ENCODE data around the gene DZANK1. TPM values are rescaled to one million over a fixed set of nuclear protein-coding genes. Genes with fewer than 3 reads are reported as not detected.

The DZANK1 gene
- total RNA-seq, 2 experiments from 2014 or later: 1.4 to 2.0 TPM

GRCh38 chr20:18440403-18440802 lies 26.4 kb downstream of the DZANK1 start:
- intact Hi-C loops (cut with DNase I, micrococcal nuclease): no loop called here
- no peaks in the 10 kb centered on the region for H3K36me3 Mint-ChIP-seq (ENCODE audit: low read depth)
- no peak overlapping the region for H3K27ac Mint-ChIP-seq
- ChIA-PET CTCF (no interaction called here), POLR2A (no interaction called here)
- H3K4me1 Mint-ChIP-seq: no peaks in the 10 kb centered on the region
- H3K27me3 Mint-ChIP-seq: no peaks in the 10 kb centered on the region
- DNase-seq: no peak
- no peaks in the 10 kb centered on the region for H3K9me3 Mint-ChIP-seq (ENCODE audit: low read depth)
- no peak for ATAC-seq
- no peak overlapping the region for H3K4me3 Mint-ChIP-seq

GRCh38 chr20:18436847-18437246 lies 30.0 kb downstream of the DZANK1 start:
- Mint-ChIP-seq H3K4me3 (no peak overlapping the region), H3K27ac (no peak overlapping the region), H3K9me3 (ENCODE audit: low read depth) (no peaks in the 10 kb centered on the region), H3K4me1 (no peaks in the 10 kb centered on the region), H3K36me3 (ENCODE audit: low read depth) (no peaks in the 10 kb centered on the region), H3K27me3 (no peaks in the 10 kb centered on the region)
- no peak for ATAC-seq
- ChIA-PET CTCF (no interaction called here), POLR2A (no interaction called here)
- intact Hi-C loops (cut with DNase I, micrococcal nuclease): no loop called here
- no peak for DNase-seq

GRCh38 chr20:18431206-18431605 lies 35.6 kb downstream of the DZANK1 start:
- Mint-ChIP-seq H3K27me3 (no peaks in the 10 kb centered on the region), H3K4me1 (no peaks in the 10 kb centered on the region), H3K9me3 (ENCODE audit: low read depth) (no peaks in the 10 kb centered on the region), H3K4me3 (no peak overlapping the region), H3K27ac (no peak overlapping the region), H3K36me3 (ENCODE audit: low read depth) (no peaks in the 10 kb centered on the region)
- DNase-seq (no peak), ATAC-seq (no peak)
- CTCF ChIA-PET: no interaction called here
- intact Hi-C loops (cut with DNase I, micrococcal nuclease): no loop called here
- POLR2A ChIA-PET: no interaction called here

- CTCF ChIA-PET: interaction anchor here (0.8 to 1.1 kb wide), 2 partner anchors 17 to 587 kb away, joined by 3 read pairs; no protein-coding TSS in a partner anchor
These were observed 36.5 kb downstream of the DZANK1 start for GRCh38 chr20:18430172-18430826.

GRCh38 chr20:18428490-18429173 lies 38.2 kb downstream of the DZANK1 start:
- no peak overlapping the region for H3K27ac Mint-ChIP-seq
- no peaks in the 10 kb centered on the region for H3K9me3 Mint-ChIP-seq (ENCODE audit: low read depth)
- no peak overlapping the region for H3K4me3 Mint-ChIP-seq
- ATAC-seq (no peak), DNase-seq (no peak)
- no peaks in the 10 kb centered on the region for H3K27me3 Mint-ChIP-seq
- H3K4me1 Mint-ChIP-seq: no peaks in the 10 kb centered on the region
- intact Hi-C loops (cut with DNase I, micrococcal nuclease): no loop called here
- H3K36me3 Mint-ChIP-seq (ENCODE audit: low read depth): no peaks in the 10 kb centered on the region
- ChIA-PET CTCF (no interaction called here), POLR2A (no interaction called here)

More at GRCh38 chr20:18430172-18430826, 36.5 kb downstream of the DZANK1 start:
- no peak for DNase-seq
- H3K27ac Mint-ChIP-seq: no peak overlapping the region
- intact Hi-C loops (cut with DNase I, micrococcal nuclease): no loop called here
- H3K36me3 Mint-ChIP-seq (ENCODE audit: low read depth): no peaks in the 10 kb centered on the region
- no peak overlapping the region for H3K4me3 Mint-ChIP-seq
- no peak for ATAC-seq
- POLR2A ChIA-PET: no interaction called here
- H3K4me1 Mint-ChIP-seq: no peaks in the 10 kb centered on the region
- H3K27me3 Mint-ChIP-seq: no peaks in the 10 kb centered on the region
- H3K9me3 Mint-ChIP-seq (ENCODE audit: low read depth): no peaks in the 10 kb centered on the region

DNA sequence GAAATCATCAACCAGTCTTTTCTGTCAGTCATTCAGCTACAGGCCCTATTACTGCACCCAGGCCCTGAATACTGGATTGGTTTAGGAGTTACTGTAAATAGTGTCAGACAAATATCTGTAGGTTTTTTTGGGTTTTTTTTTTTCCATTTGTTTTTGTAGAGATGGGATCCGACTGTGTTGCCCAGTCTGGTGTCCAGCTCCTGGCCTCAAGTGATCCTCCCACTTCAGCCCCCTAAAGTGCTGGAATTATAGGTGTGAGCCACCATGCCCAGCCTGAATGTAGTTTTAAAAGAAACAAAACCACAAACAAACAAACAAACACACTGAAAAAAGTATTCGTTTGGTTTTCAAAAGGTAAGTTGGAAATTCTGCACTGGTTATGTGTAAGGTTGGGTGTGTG lies 39.6 kb downstream of the DZANK1 start:
- H3K27me3 Mint-ChIP-seq: no peaks in the 10 kb centered on the region
- intact Hi-C loops (cut with DNase I, micrococcal nuclease): no loop called here
- no peak overlapping the region for H3K4me3 Mint-ChIP-seq
- H3K36me3 Mint-ChIP-seq (ENCODE audit: low read depth): no peaks in the 10 kb centered on the region
- no peaks in the 10 kb centered on the region for H3K9me3 Mint-ChIP-seq (ENCODE audit: low read depth)
- no peaks in the 10 kb centered on the region for H3K4me1 Mint-ChIP-seq
- DNase-seq (no peak), ATAC-seq (no peak)
- no peak overlapping the region for H3K27ac Mint-ChIP-seq
- POLR2A ChIA-PET: no interaction called here
- CTCF ChIA-PET: no interaction called here

DNA sequence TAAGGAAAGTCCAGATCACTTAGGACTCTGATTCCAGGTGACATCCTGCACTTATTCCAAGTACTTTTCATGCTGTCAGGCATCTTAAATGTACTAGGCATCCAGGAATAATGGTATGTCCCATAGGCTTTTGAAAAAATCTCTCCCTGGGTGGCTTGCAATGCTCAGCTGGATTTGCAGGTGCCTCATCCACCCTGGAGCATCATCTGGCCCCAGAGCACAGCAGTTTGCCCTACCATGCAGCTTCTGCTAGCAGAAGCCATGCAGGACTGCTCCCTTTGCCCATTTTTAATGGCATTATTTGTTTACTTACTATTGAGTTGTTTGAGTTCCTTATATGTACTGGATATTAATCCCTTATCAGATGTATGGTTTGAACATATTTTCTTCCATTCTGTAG lies 45.2 kb downstream of the DZANK1 start:
- ATAC-seq: no peak
- intact Hi-C loops (cut with DNase I, micrococcal nuclease): no loop called here
- no peak overlapping the region for H3K27ac Mint-ChIP-seq
- ChIA-PET CTCF (no interaction called here), POLR2A (interaction anchor here (0.6 kb wide), 1 partner anchor 75 kb away, joined by 3 read pairs; no protein-coding TSS in a partner anchor)
- H3K36me3 Mint-ChIP-seq (ENCODE audit: low read depth): no peaks in the 10 kb centered on the region
- no peaks in the 10 kb centered on the region for H3K9me3 Mint-ChIP-seq (ENCODE audit: low read depth)
- no peak for DNase-seq
- no peak overlapping the region for H3K4me3 Mint-ChIP-seq
- H3K4me1 Mint-ChIP-seq: no peaks in the 10 kb centered on the region
- no peaks in the 10 kb centered on the region for H3K27me3 Mint-ChIP-seq

DNA sequence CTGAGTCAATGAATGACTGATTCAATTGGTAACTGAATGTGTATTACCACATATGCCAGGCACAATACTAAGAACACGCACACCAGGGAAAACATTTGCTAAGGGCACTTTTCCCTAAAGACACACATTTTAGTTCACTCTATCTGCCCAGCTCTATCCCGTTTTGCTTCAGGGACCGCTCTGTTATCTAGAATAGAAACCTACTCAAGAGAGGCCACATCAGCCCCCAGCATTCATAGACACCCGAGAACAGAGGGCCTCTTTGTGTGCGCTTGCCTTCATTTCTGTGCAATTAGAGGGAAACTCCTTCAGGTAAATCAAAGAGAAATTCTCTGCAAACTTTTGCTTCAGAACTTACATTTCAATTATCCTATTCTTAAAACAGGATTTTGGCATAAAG lies 50.3 kb downstream of the DZANK1 start:
- no peaks in the 10 kb centered on the region for H3K9me3 Mint-ChIP-seq (ENCODE audit: low read depth)

GRCh38 chr20:18414140-18414539 lies 52.7 kb downstream of the DZANK1 start:
- no peaks in the 10 kb centered on the region for H3K36me3 Mint-ChIP-seq (ENCODE audit: low read depth)
- ATAC-seq: no peak
- no peak overlapping the region for H3K27ac Mint-ChIP-seq
- H3K9me3 Mint-ChIP-seq (ENCODE audit: low read depth): no peaks in the 10 kb centered on the region
- intact Hi-C loops (cut with DNase I, micrococcal nuclease): loop anchor here (5.0 to 10.0 kb wide), 5 partner anchors 153 to 1248 kb away; partner anchors contain the start of genes DTD1 (in 1 of the 2) and SMIM26 (in 1 of the 2)
- ChIA-PET CTCF (interaction anchor here (0.6 to 0.8 kb wide), 6 partner anchors 19 to 1413 kb away, joined by 3 to 4 read pairs (median 3); no protein-coding TSS in a partner anchor), POLR2A (no interaction called here)
- H3K4me3 Mint-ChIP-seq: no peak overlapping the region
- no peak for DNase-seq
- no peaks in the 10 kb centered on the region for H3K27me3 Mint-ChIP-seq
- H3K4me1 Mint-ChIP-seq: peaks cover 3% of the 10 kb centered on the region

More for the DNA sequence above, 50.3 kb downstream of the DZANK1 start:
- DNase-seq: no peak
- ChIA-PET POLR2A (no interaction called here), CTCF (interaction anchor here (0.6 kb wide), 1 partner anchor 172 kb away, joined by 3 read pairs; no protein-coding TSS in a partner anchor)
- H3K27me3 Mint-ChIP-seq: no peaks in the 10 kb centered on the region
- no peak overlapping the region for H3K27ac Mint-ChIP-seq
- no peaks in the 10 kb centered on the region for H3K36me3 Mint-ChIP-seq (ENCODE audit: low read depth)
- H3K4me1 Mint-ChIP-seq: peaks cover 3% of the 10 kb centered on the region
- ATAC-seq: no peak
- H3K4me3 Mint-ChIP-seq: no peak overlapping the region
- intact Hi-C loops (cut with DNase I, micrococcal nuclease): loop anchor here (10.0 kb wide), 2 partner anchors 168 to 208 kb away; partner anchors contain the start of gene DTD1 (in 1 of the 2)

DNA sequence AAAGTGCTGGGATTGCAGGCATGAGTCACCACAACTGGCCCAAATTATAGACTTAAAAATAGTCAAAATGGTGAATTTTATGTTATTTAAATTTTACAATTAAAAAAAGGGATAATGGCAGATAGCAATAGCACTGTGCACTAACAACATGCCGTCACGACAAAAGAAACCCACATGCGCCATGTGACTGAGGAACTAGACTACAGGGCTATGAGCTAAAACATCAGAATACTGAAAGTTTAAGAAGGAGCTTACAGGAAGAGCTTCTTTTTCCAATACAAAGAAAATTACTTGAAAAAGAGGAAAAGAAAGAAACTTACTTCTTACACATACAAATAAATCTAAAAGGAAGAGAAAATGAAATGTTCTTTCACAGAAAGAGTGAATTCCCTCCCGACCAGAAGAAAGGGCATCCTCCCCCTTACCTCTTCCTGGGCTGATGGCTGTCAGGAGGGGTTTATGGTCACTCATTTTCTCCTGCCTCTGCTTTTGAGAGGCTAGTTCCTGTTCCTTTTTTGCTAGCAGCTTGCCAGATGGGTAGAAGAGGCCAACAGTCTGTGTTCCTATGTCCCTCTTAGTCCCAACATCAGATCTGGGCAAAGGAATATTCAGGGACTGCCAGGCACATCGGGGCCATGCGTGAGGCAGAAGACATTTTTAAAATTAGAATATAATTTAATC lies 54.5 kb downstream of the DZANK1 start:
- CTCF ChIA-PET: interaction anchor here (0.9 to 1.0 kb wide), 3 partner anchors 18 to 95 kb away, joined by 3 read pairs; partner anchors contain the start of genes RBBP9 and SEC23B

GRCh38 chr20:18405826-18406225 lies 61.0 kb downstream of the DZANK1 start:
- H3K36me3 Mint-ChIP-seq (ENCODE audit: low read depth): peaks cover 12% of the 10 kb centered on the region
- no peak overlapping the region for H3K27ac Mint-ChIP-seq
- H3K4me1 Mint-ChIP-seq: no peaks in the 10 kb centered on the region
- ChIA-PET CTCF (no interaction called here), POLR2A (no interaction called here)
- no peak overlapping the region for H3K4me3 Mint-ChIP-seq
- no peaks in the 10 kb centered on the region for H3K27me3 Mint-ChIP-seq
- DNase-seq: no peak
- ATAC-seq: no peak
- intact Hi-C loops (cut with DNase I, micrococcal nuclease): no loop called here
- peaks cover 7% of the 10 kb centered on the region for H3K9me3 Mint-ChIP-seq (ENCODE audit: low read depth)

More for the DNA sequence above, 54.5 kb downstream of the DZANK1 start:
- POLR2A ChIA-PET: no interaction called here
- Mint-ChIP-seq H3K36me3 (ENCODE audit: low read depth) (no peaks in the 10 kb centered on the region), H3K27me3 (no peaks in the 10 kb centered on the region), H3K27ac (no peak overlapping the region), H3K4me1 (peaks cover 3% of the 10 kb centered on the region), H3K9me3 (ENCODE audit: low read depth) (no peaks in the 10 kb centered on the region), H3K4me3 (no peak overlapping the region)
- ATAC-seq: no peak
- no peak for DNase-seq
- intact Hi-C loops (cut with DNase I, micrococcal nuclease): loop anchor here (2.0 to 10.0 kb wide), 11 partner anchors 84 to 1250 kb away; partner anchors contain the start of genes DTD1 (in 2 of the 2), RBBP9 (in 1 of the 2), SEC23B (in 1 of the 2) and SMIM26 (in 1 of the 2)

All from activated CD4-positive, alpha-beta T cell treated with anti-CD3 and anti-CD28 coated beads for 36 hours (primary cell).